GM18498 (cell line): ENCODE measurements around the gene ICAM4.

ENCODE experiments used
- ATAC-seq: cut with Tn5 transposase; IDR thresholded peaks from one replicate; pipeline ENCODE4 v1.9.1; 2021; ENCODE audit warnings: mild to moderate bottlenecking, moderate library complexity; ENCODE audit not compliant: unreplicated experiment

ICAM4 gene

GRCh38 chr19:10317045-10317856, 30.5 kb downstream of the ICAM4 start:
- no peak for ATAC-seq

DNA sequence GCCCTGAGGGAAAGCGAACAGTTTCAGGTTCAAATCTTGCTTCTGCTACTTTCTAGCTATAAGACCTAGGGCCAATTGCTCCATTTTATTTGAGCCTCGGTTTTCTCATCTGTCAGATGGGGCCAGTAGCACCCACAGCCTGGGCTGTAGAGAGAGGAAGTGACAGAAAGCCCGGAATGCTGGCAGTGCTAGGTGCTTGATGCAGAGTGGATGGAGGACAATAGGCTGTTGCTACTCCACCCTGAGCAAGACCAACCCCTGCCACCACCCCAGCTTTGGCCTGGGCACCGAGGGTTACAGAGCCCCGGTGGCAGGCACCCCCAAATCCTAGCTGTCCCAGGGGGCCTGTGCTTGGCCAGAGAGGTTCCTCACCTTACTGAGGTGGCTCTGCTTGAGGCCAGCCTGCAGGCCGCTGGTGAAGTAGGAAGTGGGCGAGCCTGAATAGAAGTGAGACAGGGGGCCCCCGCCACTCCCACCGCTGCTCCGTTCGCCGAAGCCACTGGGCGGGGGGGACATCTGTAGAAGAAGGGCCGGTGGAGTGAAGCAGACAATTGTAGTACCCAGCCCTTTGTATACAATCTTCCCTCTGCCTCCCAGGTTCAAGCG, 31.2 kb downstream of the ICAM4 start:
- ATAC-seq, result no peak

DNA sequence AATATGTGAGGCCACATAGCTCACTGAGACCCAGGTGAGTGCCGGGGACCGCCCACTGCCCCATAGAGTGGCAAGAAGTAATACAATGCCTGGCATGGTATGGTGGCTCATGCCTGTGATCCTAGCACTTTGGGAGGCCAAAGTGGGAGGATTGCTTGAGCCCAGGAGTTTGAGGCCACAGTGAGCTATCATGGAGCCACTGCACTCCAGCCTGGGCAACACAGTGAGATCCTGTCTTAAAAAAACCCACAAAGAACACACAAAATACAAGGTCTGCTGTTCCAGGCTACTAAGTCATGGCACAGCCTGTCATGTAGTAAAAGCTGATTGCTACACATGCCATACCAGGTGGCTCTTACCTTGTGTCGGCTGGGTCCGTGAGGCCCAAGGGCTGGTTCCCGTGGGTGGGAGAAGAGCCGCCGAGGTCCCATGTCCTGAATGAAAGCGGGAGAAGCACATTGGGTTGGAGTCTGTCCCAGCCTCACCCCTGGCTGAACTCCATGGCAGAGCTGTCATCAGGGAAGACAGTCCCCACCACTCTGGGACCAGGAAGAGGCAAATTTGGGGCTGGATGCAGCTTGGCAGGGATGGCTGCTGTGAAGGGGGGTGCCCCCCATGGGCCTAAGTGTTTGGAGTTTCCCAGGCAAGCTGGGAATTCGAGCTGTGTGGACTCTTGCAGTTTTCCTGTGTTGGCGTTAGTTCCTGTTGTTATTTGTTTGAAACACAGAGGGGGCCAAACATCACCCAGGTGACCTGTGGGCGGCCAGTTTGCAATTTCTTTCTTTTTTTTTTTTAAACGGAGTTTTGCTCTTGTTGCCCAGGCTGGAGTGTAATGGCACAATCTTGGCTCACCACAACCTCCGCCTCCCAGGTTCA, 32.3 kb downstream of the ICAM4 start:
- ATAC-seq, result no peak

DNA sequence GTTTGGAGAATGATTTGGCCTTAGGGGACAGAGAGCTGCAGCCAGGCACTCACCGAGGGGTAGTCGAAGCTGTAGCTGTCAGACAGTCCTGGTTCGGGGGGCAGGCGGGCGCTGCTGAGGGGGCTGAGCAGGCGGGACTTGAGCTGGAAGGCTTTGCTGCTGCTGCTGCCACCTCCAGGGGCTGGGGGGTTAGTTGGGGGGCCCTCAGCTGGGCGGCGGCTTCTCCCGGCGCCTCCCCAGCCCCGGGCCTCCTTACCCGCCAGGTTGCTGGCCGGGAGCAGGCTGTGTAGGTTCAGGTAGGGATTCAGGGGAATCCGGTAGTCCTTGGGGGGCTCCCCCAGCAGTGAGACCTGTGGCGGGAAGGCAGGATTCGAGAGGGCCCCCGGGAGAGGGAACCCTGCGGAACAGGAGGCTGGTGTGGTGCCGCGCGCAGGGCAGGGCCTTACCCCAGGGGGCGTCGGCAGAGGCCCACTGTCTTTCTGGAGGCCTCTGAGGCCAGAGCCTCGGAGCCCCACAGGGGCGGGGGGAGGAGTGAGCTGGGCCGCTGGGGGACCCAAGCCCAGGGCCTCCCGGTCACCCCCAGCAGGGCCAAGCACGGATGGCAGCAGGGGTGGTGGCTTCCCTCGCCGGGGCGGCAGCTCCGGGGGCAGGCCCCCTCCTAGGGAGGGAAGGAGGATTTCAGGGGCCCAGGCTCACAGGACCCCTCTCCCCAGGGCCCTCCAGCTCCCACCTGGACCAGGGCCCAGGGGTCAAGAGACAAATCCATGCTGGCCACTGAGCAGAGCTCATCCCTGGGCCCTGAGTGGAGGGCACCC, 34.1 kb downstream of the ICAM4 start:
- no peak for ATAC-seq

GRCh38 chr19:10321417-10321797, 34.7 kb downstream of the ICAM4 start:
- no peak for ATAC-seq

- no peak for ATAC-seq
These were observed 35.4 kb downstream of the ICAM4 start for GRCh38 chr19:10321874-10322835.

- no peak for ATAC-seq
These were observed 39.0 kb downstream of the ICAM4 start for GRCh38 chr19:10325732-10326131.

GRCh38 chr19:10327793-10328192, 41.0 kb downstream of the ICAM4 start:
- ATAC-seq, result no peak

DNA sequence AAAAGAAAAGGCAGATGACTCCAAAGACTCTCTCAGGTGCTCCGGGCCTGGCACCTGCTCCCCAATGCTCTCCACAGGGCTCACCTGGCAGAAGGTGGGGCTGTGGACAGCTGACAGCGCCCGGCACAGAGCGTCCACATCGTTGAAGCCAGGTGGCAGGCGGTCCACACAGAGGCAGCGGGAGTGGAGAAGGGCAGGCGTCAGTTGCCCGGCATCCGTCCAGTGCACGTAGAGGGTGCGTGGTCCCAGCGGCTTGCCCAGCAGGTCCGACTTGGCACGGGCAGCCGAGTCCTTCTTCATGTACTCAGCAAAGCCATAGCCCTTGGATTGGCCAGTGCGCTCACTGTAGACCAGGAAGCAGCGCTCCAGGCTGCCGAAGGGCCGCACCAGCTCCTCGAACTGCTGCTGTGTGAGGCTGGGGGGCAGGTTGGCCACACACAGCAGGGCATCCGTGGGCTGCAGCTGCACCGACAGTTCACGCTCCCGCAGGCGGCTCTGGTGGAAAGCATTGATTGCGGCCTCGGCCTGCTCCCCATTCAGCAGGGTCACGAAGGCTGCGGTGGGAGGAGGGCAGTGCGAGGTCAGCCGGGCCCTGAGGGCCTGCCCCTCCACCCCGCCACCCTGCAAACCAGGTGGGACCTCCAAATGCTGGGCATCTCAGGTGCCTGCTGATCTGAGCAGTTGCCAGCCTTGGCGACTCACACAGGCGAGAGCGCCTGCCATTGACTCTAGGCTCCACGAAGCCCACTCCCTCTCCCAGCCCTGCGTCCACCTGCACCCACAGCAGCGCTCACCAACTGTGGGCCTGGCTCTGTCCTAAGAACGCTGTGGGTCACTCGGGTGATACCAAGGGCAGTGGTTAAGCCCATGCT, 42.0 kb downstream of the ICAM4 start:
- ATAC-seq, result no peak

DNA sequence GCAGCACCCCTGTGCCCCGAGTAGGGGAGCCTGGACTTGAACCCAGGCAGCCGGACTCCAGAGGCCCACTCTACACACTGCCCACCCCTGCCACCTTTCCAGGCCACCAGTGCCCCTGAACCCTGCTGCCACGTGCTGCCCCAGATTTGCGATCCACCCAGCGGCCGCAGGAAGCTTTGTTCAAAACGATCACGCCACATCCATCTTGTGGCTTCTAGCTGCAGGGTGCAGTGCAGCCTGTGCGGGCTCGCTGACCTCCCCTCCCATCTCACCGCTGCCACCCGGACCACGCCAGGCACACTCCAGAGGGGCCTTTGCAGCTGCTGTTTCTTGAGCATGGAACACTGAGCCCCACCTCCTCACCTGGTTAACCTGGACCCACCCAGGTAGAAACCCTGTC, 42.8 kb downstream of the ICAM4 start:
- ATAC-seq, result no peak

- ATAC-seq, result no peak
These were observed 45.6 kb downstream of the ICAM4 start for GRCh38 chr19:10332158-10332964.

DNA sequence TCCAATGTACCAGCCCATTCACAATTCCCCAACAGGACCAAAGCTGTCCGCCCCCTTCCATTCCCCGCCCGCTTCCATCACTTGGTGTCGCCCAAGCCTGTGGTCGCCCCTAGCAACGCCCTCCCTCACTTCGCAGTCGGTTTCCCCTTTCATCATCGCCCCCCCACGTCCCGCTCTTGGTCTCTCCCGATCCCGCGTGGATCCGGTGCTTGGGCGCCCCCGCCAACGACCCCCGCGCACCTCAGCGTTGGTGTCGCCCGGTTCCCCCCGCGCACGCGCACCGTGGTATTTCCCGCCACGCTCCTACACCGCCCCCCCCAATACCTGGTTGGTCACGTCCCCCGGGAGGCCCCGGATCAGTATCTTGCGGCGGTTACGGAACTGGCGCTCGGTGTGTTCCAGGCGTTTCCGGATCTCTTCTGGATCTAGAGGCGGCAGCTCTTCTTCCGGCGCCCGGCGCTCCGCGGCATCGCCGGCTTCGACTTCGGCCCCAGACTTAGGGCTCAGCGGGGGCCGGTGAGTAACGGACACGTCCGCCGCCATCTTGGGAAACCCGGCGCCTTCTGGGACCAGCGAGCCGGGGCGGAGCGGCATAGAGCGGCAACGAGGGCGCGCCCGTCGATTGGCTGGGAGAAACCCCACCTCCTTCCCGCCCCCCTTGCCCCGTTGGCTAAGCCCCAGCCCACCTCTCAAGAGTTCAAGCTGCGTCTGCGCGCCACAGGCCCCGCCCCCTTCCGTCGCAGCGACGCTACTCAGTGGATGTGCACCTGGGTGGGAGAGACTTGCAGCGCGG, 46.4 kb downstream of the ICAM4 start, which contains the start of gene RAVER1:
TSS of gene RAVER1 (minus strand) at position 565 of the 793 bp plus-strand sequence. CDS start at position 543, 22 bp downstream.
- ATAC-seq, result peak; percentile 92

GRCh38 chr19:10333758-10334587, 47.2 kb downstream of the ICAM4 start:
- no peak for ATAC-seq

GRCh38 chr19:10334588-10335351, 48.0 kb downstream of the ICAM4 start:
- ATAC-seq, result no peak

- no peak for ATAC-seq
These were observed 48.7 kb downstream of the ICAM4 start for GRCh38 chr19:10335352-10335985.
